ENCODE results near the gene NLRP1. TPM values are rescaled to one million over a fixed set of nuclear protein-coding genes. Genes with fewer than 3 reads are reported as not detected.

NLRP1 gene
- total and polyA plus RNA-seq, 10 of the 15 experiments (the other 5 are each of a cell fraction or from before 2014, with no cell fraction given): 2.8 to 21.8 (median 11.9) TPM

DNA sequence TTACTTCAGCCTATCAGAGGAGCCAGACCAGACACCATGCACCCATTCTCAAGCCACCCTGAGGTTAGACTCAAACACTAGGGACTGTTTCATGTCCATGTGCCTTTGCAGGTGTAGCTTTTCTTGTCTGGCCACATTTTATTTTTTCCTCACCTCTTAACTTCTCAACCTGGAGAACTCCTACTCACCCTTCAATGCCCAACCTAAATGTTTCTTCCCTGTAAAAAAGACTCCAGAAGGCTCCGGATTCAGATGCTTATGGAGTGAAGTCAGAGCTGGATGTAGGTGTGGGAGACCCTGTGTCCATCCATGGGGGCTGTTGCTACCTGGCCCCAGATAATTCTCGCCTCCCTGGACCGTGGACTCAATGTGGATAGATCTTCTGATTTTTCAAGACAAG, 44.0 kb upstream of the NLRP1 start:
- 19% methylated on average over 3 of the region's 3 CpGs for WGBS (ENCODE audit: insufficient coverage, insufficient replicate concordance, low lambda C conversion rate, missing lambda C conversion rate)
- Histone ChIP-seq H3K4me1 (ENCODE audit: control insufficient read depth, insufficient read depth, low read length) (no peaks in the 10 kb centered on the region), H3K36me3 (ENCODE audit: control insufficient read depth in 2 of 2, insufficient read depth in 2 of 2, low read length in 1 of 2) (no peaks in the 10 kb centered on the region), H3K79me2 (ENCODE audit: control insufficient read depth, insufficient read depth, low read length) (no peaks in the 10 kb centered on the region), H3K9ac (ENCODE audit: control insufficient read depth, insufficient read depth, low read length) (no peak overlapping the region), H4K20me1 (ENCODE audit: control insufficient read depth, insufficient read depth) (no peaks in the 10 kb centered on the region), H3K4me3 (no peak overlapping the region), H3K9me3 (replicated peaks; ENCODE audit: control insufficient read depth, insufficient read depth, low read length) (no peaks in the 10 kb centered on the region), H2AFZ (ENCODE audit: control insufficient read depth, low read depth, low read length) (no peak overlapping the region), H3K27me3 (replicated peaks in 1 of 2; ENCODE audit: control insufficient read depth in 2 of 2, insufficient read depth in 2 of 2, low read length in 1 of 2) (no peaks in the 10 kb centered on the region; a peak in 2 of 4 replicates), H3K27ac (ENCODE audit: control insufficient read depth, insufficient read depth) (no peak overlapping the region), H3K4me2 (ENCODE audit: control insufficient read depth, insufficient read depth) (no peak overlapping the region)
- ChIA-PET POLR2A (no interaction called here), RAD21 (ENCODE audit: unreplicated experiment) (no interaction called here), SMC1A (ENCODE audit: uncharacterized antibody, unreplicated experiment) (no interaction called here), CTCF (no interaction called here)
- DNase-seq (ENCODE audit: low read depth, low spot score): no peak
- in situ Hi-C loops (cut with MboI) (no loop called here), intact Hi-C loops (cut with micrococcal nuclease; ENCODE audit: unreplicated experiment) (no loop called here)
- no peak for FAIRE-seq
- no TSS peak for BruUV-seq (replicated peaks)
- no peak for ATAC-seq
- no peak for TF ChIP-seq CBX5 (IDR thresholded peaks at IDR 0.05; ENCODE audit: low read depth)
- no peak for TF ChIP-seq MTA3 (IDR thresholded peaks at IDR 0.05; ENCODE audit: borderline replicate concordance, low read length)
- no peak for TF ChIP-seq SUZ12 (IDR thresholded peaks at IDR 0.05; ENCODE audit: unreplicated experiment)
- no peak for TF ChIP-seq GATAD2B (conservative IDR thresholded peaks at IDR 0.05; ENCODE audit: low read depth)

DNA sequence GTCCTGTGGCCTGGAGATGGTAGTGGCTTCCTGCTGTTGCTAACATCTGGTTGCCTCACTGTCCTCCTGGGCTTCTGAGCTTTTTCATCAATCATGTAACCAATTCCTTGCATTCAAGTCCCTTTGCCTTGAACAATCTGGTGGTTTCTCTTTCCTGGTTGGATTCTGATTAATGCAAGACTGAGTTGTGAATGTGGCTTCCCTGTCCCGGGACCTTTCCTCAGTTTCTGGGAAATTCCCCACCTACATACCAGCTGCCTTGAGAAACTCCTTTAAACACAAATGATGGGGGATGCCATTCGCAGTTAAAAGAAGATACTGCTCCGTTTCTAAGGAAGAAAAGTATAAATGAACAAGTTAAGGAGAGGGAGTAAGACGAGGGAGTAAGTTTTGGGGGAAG, 39.9 kb upstream of the NLRP1 start:
- DNase-seq (ENCODE audit: low read depth, low spot score): no peak
- ChIA-PET POLR2A (no interaction called here), RAD21 (ENCODE audit: unreplicated experiment) (no interaction called here), CTCF (no interaction called here), SMC1A (ENCODE audit: uncharacterized antibody, unreplicated experiment) (no interaction called here)
- no peak for ATAC-seq
- no peaks in the 10 kb centered on the region for H4K20me1 ChIP-seq (ENCODE audit: control insufficient read depth, insufficient read depth)
- H3K4me3 ChIP-seq: no peak overlapping the region
- H3K4me1 ChIP-seq (ENCODE audit: control insufficient read depth, insufficient read depth, low read length): no peaks in the 10 kb centered on the region
- H3K9ac ChIP-seq (ENCODE audit: control insufficient read depth, insufficient read depth, low read length): no peak overlapping the region
- 13% methylated on average over 4 of the region's 4 CpGs for WGBS (ENCODE audit: insufficient coverage, insufficient replicate concordance, low lambda C conversion rate, missing lambda C conversion rate)
- intact Hi-C loops (cut with micrococcal nuclease; ENCODE audit: unreplicated experiment): no loop called here
- no peak overlapping the region for H3K4me2 ChIP-seq (ENCODE audit: control insufficient read depth, insufficient read depth)
- H3K79me2 ChIP-seq (ENCODE audit: control insufficient read depth, insufficient read depth, low read length): no peaks in the 10 kb centered on the region
- no peak overlapping the region for H2AFZ ChIP-seq (ENCODE audit: control insufficient read depth, low read depth, low read length)
- H3K27ac ChIP-seq (ENCODE audit: control insufficient read depth, insufficient read depth): no peak overlapping the region
- BruUV-seq (replicated peaks): no TSS peak
- no peaks in the 10 kb centered on the region; a peak in 1 of 4 replicates for H3K27me3 ChIP-seq (replicated peaks in 1 of 2; ENCODE audit: control insufficient read depth in 2 of 2, insufficient read depth in 2 of 2, low read length in 1 of 2)
- peaks cover 2% of the 10 kb centered on the region; the same call in 1 of the 3 replicates for H3K9me3 ChIP-seq (replicated peaks; ENCODE audit: control insufficient read depth, insufficient read depth, low read length)
- no peaks in the 10 kb centered on the region for H3K36me3 ChIP-seq (ENCODE audit: control insufficient read depth in 2 of 2, insufficient read depth in 2 of 2, low read length in 1 of 2)
- in situ Hi-C loops (cut with MboI): no loop called here
- FAIRE-seq: no peak
- TF ChIP-seq, protein P1, sequence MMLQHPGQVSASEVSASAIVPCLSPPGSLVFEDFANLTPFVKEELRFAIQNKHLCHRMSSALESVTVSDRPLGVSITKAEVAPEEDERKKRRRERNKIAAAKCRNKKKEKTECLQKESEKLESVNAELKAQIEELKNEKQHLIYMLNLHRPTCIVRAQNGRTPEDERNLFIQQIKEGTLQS (IDR thresholded peaks at IDR 0.05; ENCODE audit: borderline replicate concordance, extremely low read depth, low read depth, low read length): no peak
- no peak for TF ChIP-seq KLF5 (IDR thresholded peaks at IDR 0.05; ENCODE audit: partially characterized antibody)
- no peak for TF ChIP-seq POLR2A (IDR thresholded peaks at IDR 0.05; ENCODE audit: low read depth, low read length)
- no peak for TF ChIP-seq ATF7 (IDR thresholded peaks at IDR 0.05; ENCODE audit: low read depth)
- TF ChIP-seq JUND (IDR thresholded peaks at IDR 0.05; ENCODE audit: low read depth, low read length): no peak
- TF ChIP-seq FOS (IDR thresholded peaks at IDR 0.05; ENCODE audit: borderline replicate concordance, extremely low read depth, insufficient read length): no peak
- TF ChIP-seq, protein P2, sequence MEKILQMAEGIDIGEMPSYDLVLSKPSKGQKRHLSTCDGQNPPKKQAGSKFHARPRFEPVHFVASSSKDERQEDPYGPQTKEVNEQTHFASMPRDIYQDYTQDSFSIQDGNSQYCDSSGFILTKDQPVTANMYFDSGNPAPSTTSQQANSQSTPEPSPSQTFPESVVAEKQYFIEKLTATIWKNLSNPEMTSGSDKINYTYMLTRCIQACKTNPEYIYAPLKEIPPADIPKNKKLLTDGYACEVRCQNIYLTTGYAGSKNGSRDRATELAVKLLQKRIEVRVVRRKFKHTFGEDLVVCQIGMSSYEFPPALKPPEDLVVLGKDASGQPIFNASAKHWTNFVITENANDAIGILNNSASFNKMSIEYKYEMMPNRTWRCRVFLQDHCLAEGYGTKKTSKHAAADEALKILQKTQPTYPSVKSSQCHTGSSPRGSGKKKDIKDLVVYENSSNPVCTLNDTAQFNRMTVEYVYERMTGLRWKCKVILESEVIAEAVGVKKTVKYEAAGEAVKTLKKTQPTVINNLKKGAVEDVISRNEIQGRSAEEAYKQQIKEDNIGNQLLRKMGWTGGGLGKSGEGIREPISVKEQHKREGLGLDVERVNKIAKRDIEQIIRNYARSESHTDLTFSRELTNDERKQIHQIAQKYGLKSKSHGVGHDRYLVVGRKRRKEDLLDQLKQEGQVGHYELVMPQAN (conservative IDR thresholded peaks at IDR 0.05): no peak
- TF ChIP-seq BCL11A (IDR thresholded peaks at IDR 0.05; ENCODE audit: low read depth, low read length): no peak
